Measurements from ENCODE around the gene BCAP29. TPM values are rescaled to one million over a fixed set of nuclear protein-coding genes. Genes with fewer than 3 reads are reported as not detected.

BCAP29 gene
- total and polyA plus RNA-seq, 5 donors from 2014 or later = 15.5 to 47.4 (median 32.6) TPM

- Mint-ChIP-seq H3K4me3 (peak within 1 kb of the TSS; percentile 88 to 93 (median 92)), H3K4me1 (peaks cover 9 to 24% (median 18%) of the 10 kb centered on the region in 4 donors), H3K27ac (peak within 1 kb of the TSS in 2 of 3 donors; percentile 32 to 63), H3K27me3 (peaks cover 77% of the 10 kb centered on the region), H3K36me3 (no peaks in the 10 kb centered on the region), H3K9me3 (peaks cover 0 to 2% (median 0%) of the 10 kb centered on the region in 7 donors)
- no peaks in the 10 kb centered on the region for H3K36me3 ChIP-seq (ENCODE audit: control insufficient read depth, insufficient read depth, low read length)
- H3K9me3 ChIP-seq (ENCODE audit: control insufficient read depth in 2 of 2, low read length in 2 of 2) = no peaks in the 10 kb centered on the region
- no peak for ATAC-seq (ENCODE audit: low read depth in 2 of 2)
- peaks cover 32% of the 10 kb centered on the region for H3K27me3 ChIP-seq (ENCODE audit: control insufficient read depth, insufficient read depth, low read length)
- peak in 2 of 3 donors; percentile 14 to 50 for DNase-seq
- H3K4me1 ChIP-seq (ENCODE audit: control insufficient read depth, insufficient read depth, low read length, poor library complexity, severe bottlenecking) = peaks cover 27% of the 10 kb centered on the region
- H3K27ac ChIP-seq (ENCODE audit: insufficient read depth, low read length, poor library complexity, severe bottlenecking) = no peak within 1 kb of the TSS
- peak within 1 kb of the TSS; percentile 27 for H3K4me3 ChIP-seq (ENCODE audit: low read depth, low read length)
Observed at GRCh38 chr7:107660381-107661080, 80.5 kb downstream of the BCAP29 start, which contains the start of gene SLC26A4. SLC26A4 (plus strand) TSS chr7:107660828; CDS start chr7:107661642, 814 bp downstream.

- peak overlapping the region in 1 of 3 donors; percentile 32 for H3K27ac Mint-ChIP-seq
- H3K9me3 Mint-ChIP-seq = peaks cover 0 to 2% (median 0%) of the 10 kb centered on the region in 7 donors
- peak overlapping the region; percentile 27 for H3K4me3 ChIP-seq (ENCODE audit: low read depth, low read length)
- H3K4me3 Mint-ChIP-seq = peak overlapping the region; percentile 88 to 93 (median 92)
- peaks cover 32% of the 10 kb centered on the region for H3K27me3 ChIP-seq (ENCODE audit: control insufficient read depth, insufficient read depth, low read length)
- H3K27ac ChIP-seq (ENCODE audit: insufficient read depth, low read length, poor library complexity, severe bottlenecking) = no peak overlapping the region
- DNase-seq (peak in 2 of 3 donors; percentile 26 to 75), ATAC-seq (ENCODE audit: low read depth in 2 of 2) (peak; percentile 15 to 43)
- H3K4me1 Mint-ChIP-seq = peaks cover 9 to 24% (median 18%) of the 10 kb centered on the region in 4 donors
- no peaks in the 10 kb centered on the region for H3K9me3 ChIP-seq (ENCODE audit: control insufficient read depth in 2 of 2, low read length in 2 of 2)
- peaks cover 73% of the 10 kb centered on the region for H3K27me3 Mint-ChIP-seq
- peaks cover 27% of the 10 kb centered on the region for H3K4me1 ChIP-seq (ENCODE audit: control insufficient read depth, insufficient read depth, low read length, poor library complexity, severe bottlenecking)
- no peaks in the 10 kb centered on the region for H3K36me3 Mint-ChIP-seq
- H3K36me3 ChIP-seq (ENCODE audit: control insufficient read depth, insufficient read depth, low read length) = no peaks in the 10 kb centered on the region
Observed at GRCh38 chr7:107661081-107661864, 81.2 kb downstream of the BCAP29 start.

GRCh38 chr7:107661865-107662379 lies 81.9 kb downstream of the BCAP29 start:
- Mint-ChIP-seq H3K36me3 (no peaks in the 10 kb centered on the region), H3K9me3 (peaks cover 0 to 2% (median 0%) of the 10 kb centered on the region in 7 donors), H3K4me3 (peak overlapping the region; percentile 88 to 93 (median 92)), H3K27me3 (peaks cover 68% of the 10 kb centered on the region), H3K4me1 (peaks cover 9 to 24% (median 18%) of the 10 kb centered on the region in 4 donors), H3K27ac (no peak overlapping the region)
- no peak overlapping the region for H3K27ac ChIP-seq (ENCODE audit: insufficient read depth, low read length, poor library complexity, severe bottlenecking)
- H3K36me3 ChIP-seq (ENCODE audit: control insufficient read depth, insufficient read depth, low read length) = no peaks in the 10 kb centered on the region
- DNase-seq = no peak
- H3K4me3 ChIP-seq (ENCODE audit: low read depth, low read length) = no peak overlapping the region
- peaks cover 32% of the 10 kb centered on the region for H3K27me3 ChIP-seq (ENCODE audit: control insufficient read depth, insufficient read depth, low read length)
- peaks cover 27% of the 10 kb centered on the region for H3K4me1 ChIP-seq (ENCODE audit: control insufficient read depth, insufficient read depth, low read length, poor library complexity, severe bottlenecking)
- no peaks in the 10 kb centered on the region for H3K9me3 ChIP-seq (ENCODE audit: control insufficient read depth in 2 of 2, low read length in 2 of 2)
- ATAC-seq (ENCODE audit: low read depth in 2 of 2) = no peak

- peaks cover 0 to 2% (median 0%) of the 10 kb centered on the region in 7 donors for H3K9me3 Mint-ChIP-seq
- H3K27me3 ChIP-seq (ENCODE audit: control insufficient read depth, insufficient read depth, low read length) = peaks cover 33% of the 10 kb centered on the region
- ATAC-seq (ENCODE audit: low read depth in 2 of 2) = no peak
- H3K4me1 ChIP-seq (ENCODE audit: control insufficient read depth, insufficient read depth, low read length, poor library complexity, severe bottlenecking) = peaks cover 27% of the 10 kb centered on the region
- H3K9me3 ChIP-seq (ENCODE audit: control insufficient read depth in 2 of 2, low read length in 2 of 2) = no peaks in the 10 kb centered on the region
- no peaks in the 10 kb centered on the region for H3K36me3 Mint-ChIP-seq
- H3K27me3 Mint-ChIP-seq = peaks cover 58% of the 10 kb centered on the region
- H3K4me3 ChIP-seq (ENCODE audit: low read depth, low read length) = no peak overlapping the region
- H3K36me3 ChIP-seq (ENCODE audit: control insufficient read depth, insufficient read depth, low read length) = no peaks in the 10 kb centered on the region
- DNase-seq = no peak
- no peak overlapping the region for H3K4me3 Mint-ChIP-seq
- H3K27ac Mint-ChIP-seq = no peak overlapping the region
- no peak overlapping the region for H3K27ac ChIP-seq (ENCODE audit: insufficient read depth, low read length, poor library complexity, severe bottlenecking)
- peaks cover 9 to 24% (median 18%) of the 10 kb centered on the region in 4 donors for H3K4me1 Mint-ChIP-seq
Observed at GRCh38 chr7:107663196-107663595, 83.2 kb downstream of the BCAP29 start.

- Mint-ChIP-seq H3K27me3 (peaks cover 26% of the 10 kb centered on the region), H3K4me1 (peaks cover 0 to 6% (median 0%) of the 10 kb centered on the region in 4 donors), H3K27ac (no peak overlapping the region), H3K9me3 (no peaks in the 10 kb centered on the region), H3K36me3 (no peaks in the 10 kb centered on the region), H3K4me3 (no peak overlapping the region)
- ATAC-seq (ENCODE audit: low read depth in 2 of 2) (no peak), DNase-seq (no peak)
- Histone ChIP-seq H3K4me3 (ENCODE audit: low read depth, low read length) (no peak overlapping the region), H3K36me3 (ENCODE audit: control insufficient read depth, insufficient read depth, low read length) (no peaks in the 10 kb centered on the region), H3K27ac (ENCODE audit: insufficient read depth, low read length, poor library complexity, severe bottlenecking) (no peak overlapping the region), H3K9me3 (ENCODE audit: control insufficient read depth in 2 of 2, low read length in 2 of 2) (no peaks in the 10 kb centered on the region), H3K4me1 (ENCODE audit: control insufficient read depth, insufficient read depth, low read length, poor library complexity, severe bottlenecking) (peaks cover 4% of the 10 kb centered on the region), H3K27me3 (ENCODE audit: control insufficient read depth, insufficient read depth, low read length) (peaks cover 23% of the 10 kb centered on the region)
Observed at GRCh38 chr7:107666790-107667189, 86.7 kb downstream of the BCAP29 start.

- DNase-seq = no peak
- Mint-ChIP-seq H3K36me3 (no peaks in the 10 kb centered on the region), H3K4me1 (peaks cover 0 to under 1% (median 0%) of the 10 kb centered on the region in 4 donors), H3K4me3 (no peak overlapping the region), H3K9me3 (no peaks in the 10 kb centered on the region), H3K27me3 (peaks cover 21% of the 10 kb centered on the region), H3K27ac (no peak overlapping the region)
- H3K36me3 ChIP-seq (ENCODE audit: control insufficient read depth, insufficient read depth, low read length) = no peaks in the 10 kb centered on the region
- no peak overlapping the region for H3K4me3 ChIP-seq (ENCODE audit: low read depth, low read length)
- H3K27me3 ChIP-seq (ENCODE audit: control insufficient read depth, insufficient read depth, low read length) = peaks cover 19% of the 10 kb centered on the region
- H3K4me1 ChIP-seq (ENCODE audit: control insufficient read depth, insufficient read depth, low read length, poor library complexity, severe bottlenecking) = no peaks in the 10 kb centered on the region
- no peaks in the 10 kb centered on the region for H3K9me3 ChIP-seq (ENCODE audit: control insufficient read depth in 2 of 2, low read length in 2 of 2)
- no peak overlapping the region for H3K27ac ChIP-seq (ENCODE audit: insufficient read depth, low read length, poor library complexity, severe bottlenecking)
- ATAC-seq (ENCODE audit: low read depth in 2 of 2) = no peak
Observed at GRCh38 chr7:107667341-107667740, 87.3 kb downstream of the BCAP29 start.

- Histone ChIP-seq H3K27ac (ENCODE audit: insufficient read depth, low read length, poor library complexity, severe bottlenecking) (no peak overlapping the region), H3K4me3 (ENCODE audit: low read depth, low read length) (no peak overlapping the region), H3K4me1 (ENCODE audit: control insufficient read depth, insufficient read depth, low read length, poor library complexity, severe bottlenecking) (no peaks in the 10 kb centered on the region), H3K27me3 (ENCODE audit: control insufficient read depth, insufficient read depth, low read length) (peaks cover 10% of the 10 kb centered on the region), H3K9me3 (ENCODE audit: control insufficient read depth in 2 of 2, low read length in 2 of 2) (no peaks in the 10 kb centered on the region), H3K36me3 (ENCODE audit: control insufficient read depth, insufficient read depth, low read length) (no peaks in the 10 kb centered on the region)
- Mint-ChIP-seq H3K4me3 (no peak overlapping the region), H3K9me3 (no peaks in the 10 kb centered on the region), H3K36me3 (no peaks in the 10 kb centered on the region), H3K27me3 (peaks cover 17% of the 10 kb centered on the region), H3K4me1 (no peaks in the 10 kb centered on the region), H3K27ac (no peak overlapping the region)
- ATAC-seq (ENCODE audit: low read depth in 2 of 2) = no peak
- no peak for DNase-seq
Observed at GRCh38 chr7:107668296-107668695, 88.2 kb downstream of the BCAP29 start.

Measured in CD4-positive, CD25-positive, alpha-beta regulatory T cell (primary cell).